IPS-18c (cell line): ENCODE measurements around the gene PROSER2.
"Not testable (repeated sequence)": the region's sequence is repeated elsewhere in the genome, so short reads cannot be mapped to it uniquely, and the experiment has no call there.

ENCODE experiments used
- H3K4me3 ChIP-seq: 2 replicates; pipeline ENCODE4 v1.7.0; 2013; ENCODE audit warnings: low read depth, mild to moderate bottlenecking, low read length, moderate library complexity; ENCODE audit not compliant: insufficient read depth
- H3K9me3 ChIP-seq: one replicate; pipeline ENCODE4 v1.6.1; 2013; ENCODE audit warnings: mild to moderate bottlenecking, low read length, moderate library complexity; ENCODE audit not compliant: control insufficient read depth, insufficient read depth

Gene PROSER2

GRCh38 chr10:11851910-11852309, 28.8 kb downstream of the PROSER2 start:
- H3K9me3 ChIP-seq: no peaks in the 10 kb centered on the region
- no peak overlapping the region for H3K4me3 ChIP-seq

GRCh38 chr10:11852637-11853036, 29.5 kb downstream of the PROSER2 start:
- H3K9me3 ChIP-seq, H3K4me3 ChIP-seq: not testable (repeated sequence)

- H3K9me3 ChIP-seq: no peaks in the 10 kb centered on the region
These were observed 30.3 kb downstream of the PROSER2 start for GRCh38 chr10:11853468-11853867.

GRCh38 chr10:11854301-11854700, 31.1 kb downstream of the PROSER2 start:
- H3K4me3 ChIP-seq: no peak overlapping the region

More at GRCh38 chr10:11853468-11853867, 30.3 kb downstream of the PROSER2 start:
- H3K4me3 ChIP-seq: no peak overlapping the region

GRCh38 chr10:11856089-11856488, 32.9 kb downstream of the PROSER2 start:
- Histone ChIP-seq H3K9me3 (no peaks in the 10 kb centered on the region), H3K4me3 (no peak overlapping the region)

More at GRCh38 chr10:11854301-11854700, 31.1 kb downstream of the PROSER2 start:
- H3K9me3 ChIP-seq: no peaks in the 10 kb centered on the region

- H3K9me3 ChIP-seq: no peaks in the 10 kb centered on the region
These were observed 33.5 kb downstream of the PROSER2 start for GRCh38 chr10:11856678-11857077.

GRCh38 chr10:11858093-11858492, 34.9 kb downstream of the PROSER2 start:
- H3K9me3 ChIP-seq: no peaks in the 10 kb centered on the region
- H3K4me3 ChIP-seq: no peak overlapping the region

More at GRCh38 chr10:11856678-11857077, 33.5 kb downstream of the PROSER2 start:
- H3K4me3 ChIP-seq: no peak overlapping the region

GRCh38 chr10:11861341-11861740, 38.2 kb downstream of the PROSER2 start:
- H3K4me3 ChIP-seq: no peak overlapping the region
- peaks cover 2% of the 10 kb centered on the region for H3K9me3 ChIP-seq

- Histone ChIP-seq H3K4me3 (no peak overlapping the region), H3K9me3 (peaks cover 2% of the 10 kb centered on the region)
These were observed 38.8 kb downstream of the PROSER2 start for GRCh38 chr10:11861811-11862428.

GRCh38 chr10:11863353-11864109, 40.4 kb downstream of the PROSER2 start:
- Histone ChIP-seq H3K9me3 (peaks cover 2% of the 10 kb centered on the region), H3K4me3 (no peak overlapping the region)

- H3K9me3 ChIP-seq: peaks cover 2% of the 10 kb centered on the region
- no peak overlapping the region for H3K4me3 ChIP-seq
These were observed 41.6 kb downstream of the PROSER2 start for GRCh38 chr10:11864727-11865126.

GRCh38 chr10:11865561-11865960, 42.4 kb downstream of the PROSER2 start:
- H3K4me3 ChIP-seq: no peak overlapping the region

GRCh38 chr10:11866199-11866925, 43.2 kb downstream of the PROSER2 start:
- H3K9me3 ChIP-seq: peaks cover 2% of the 10 kb centered on the region
- H3K4me3 ChIP-seq: no peak overlapping the region

More at GRCh38 chr10:11865561-11865960, 42.4 kb downstream of the PROSER2 start:
- peaks cover 2% of the 10 kb centered on the region for H3K9me3 ChIP-seq

- peaks cover 2% of the 10 kb centered on the region for H3K9me3 ChIP-seq
- H3K4me3 ChIP-seq: no peak overlapping the region
These were observed 46.1 kb downstream of the PROSER2 start for GRCh38 chr10:11869219-11869618.

GRCh38 chr10:11869743-11870460, 46.7 kb downstream of the PROSER2 start:
- no peaks in the 10 kb centered on the region for H3K9me3 ChIP-seq
- H3K4me3 ChIP-seq: no peak overlapping the region

- H3K9me3 ChIP-seq: no peaks in the 10 kb centered on the region
- no peak overlapping the region for H3K4me3 ChIP-seq
These were observed 47.3 kb downstream of the PROSER2 start for GRCh38 chr10:11870461-11870780.

- Histone ChIP-seq H3K9me3 (no peaks in the 10 kb centered on the region), H3K4me3 (no peak overlapping the region)
These were observed 47.8 kb downstream of the PROSER2 start for GRCh38 chr10:11870900-11871400.
